GM18858 (cell line): Measurements from ENCODE around the gene UMODL1.

ENCODE experiments used
- ATAC-seq: cut with Tn5 transposase; IDR thresholded peaks from one replicate; pipeline ENCODE4 v1.9.1; 2021; ENCODE audit not compliant: unreplicated experiment

The UMODL1 gene

DNA sequence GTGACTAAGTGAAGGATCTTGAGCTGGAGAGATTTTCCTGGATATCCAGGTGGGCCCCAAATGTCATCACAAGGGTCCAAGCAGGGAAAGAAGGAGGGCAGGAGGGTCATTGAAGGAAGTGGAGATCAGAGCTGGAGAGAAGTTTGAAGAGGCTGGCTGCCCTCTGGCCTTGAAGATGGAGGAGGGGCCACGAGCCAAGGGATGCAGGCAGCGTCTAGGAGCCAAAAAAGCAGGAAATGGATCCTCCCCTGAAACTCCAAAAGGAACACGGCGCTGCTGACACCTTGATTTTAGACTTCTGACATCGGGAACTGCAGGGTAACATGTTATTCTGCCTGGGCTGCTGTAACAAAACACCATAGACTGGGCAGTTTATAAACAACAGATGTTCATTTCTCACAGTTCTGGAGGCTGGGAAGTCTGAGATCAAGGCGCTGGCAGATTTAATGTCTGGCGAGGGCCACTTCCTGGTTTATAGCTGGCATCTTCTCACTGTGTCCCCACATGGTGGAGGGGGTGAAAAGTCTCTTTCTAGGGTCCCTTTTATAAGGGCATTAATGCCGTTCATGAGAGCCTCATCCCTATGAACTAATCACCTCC lies 32.2 kb upstream of the UMODL1 start:
- ATAC-seq, result no peak

- ATAC-seq, result no peak
Measured at GRCh38 chr21:42039470-42039901, 31.6 kb upstream of the UMODL1 start.

- no peak for ATAC-seq
Measured at GRCh38 chr21:42039911-42040351, 31.2 kb upstream of the UMODL1 start.

GRCh38 chr21:42040411-42041180 lies 30.5 kb upstream of the UMODL1 start:
- ATAC-seq, result no peak

GRCh38 chr21:42041246-42041645 lies 29.9 kb upstream of the UMODL1 start:
- ATAC-seq, result no peak

GRCh38 chr21:42041711-42042110 lies 29.4 kb upstream of the UMODL1 start:
- no peak for ATAC-seq

GRCh38 chr21:42042651-42043050 lies 28.5 kb upstream of the UMODL1 start:
- no peak for ATAC-seq

- no peak for ATAC-seq
Measured at GRCh38 chr21:42043201-42043895, 27.8 kb upstream of the UMODL1 start.

GRCh38 chr21:42043961-42044360 lies 27.2 kb upstream of the UMODL1 start:
- ATAC-seq, result no peak

DNA sequence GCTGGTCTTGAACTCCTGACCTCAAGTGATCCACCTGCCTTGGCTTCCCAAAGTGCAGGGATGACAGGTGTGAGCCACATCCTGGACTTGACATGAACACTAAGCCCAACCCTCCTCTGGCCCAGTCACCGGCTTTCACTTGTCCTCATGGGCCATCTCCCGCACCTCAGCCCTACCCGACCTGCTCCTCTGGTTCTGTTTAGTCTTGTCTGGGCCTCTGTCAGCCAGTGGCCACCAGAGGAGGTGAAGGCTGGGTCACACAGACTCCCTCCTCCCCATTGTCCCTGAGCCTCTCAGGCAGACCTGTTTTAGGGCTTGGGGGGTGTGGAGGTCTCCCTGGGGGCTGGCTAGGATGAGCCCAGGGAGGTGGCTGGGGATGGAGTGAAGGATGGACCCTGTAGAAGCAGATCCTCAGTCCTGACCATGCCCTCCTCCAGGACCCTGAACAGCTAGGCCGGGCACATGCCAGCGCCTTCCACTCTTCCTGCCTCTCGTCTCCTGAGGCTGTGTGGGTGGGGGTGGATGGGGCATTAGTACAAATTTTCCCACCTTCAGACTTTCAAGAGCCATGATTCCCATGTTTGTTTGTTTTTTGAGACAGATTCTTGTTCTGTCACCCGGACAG lies 26.1 kb upstream of the UMODL1 start:
- no peak for ATAC-seq

DNA sequence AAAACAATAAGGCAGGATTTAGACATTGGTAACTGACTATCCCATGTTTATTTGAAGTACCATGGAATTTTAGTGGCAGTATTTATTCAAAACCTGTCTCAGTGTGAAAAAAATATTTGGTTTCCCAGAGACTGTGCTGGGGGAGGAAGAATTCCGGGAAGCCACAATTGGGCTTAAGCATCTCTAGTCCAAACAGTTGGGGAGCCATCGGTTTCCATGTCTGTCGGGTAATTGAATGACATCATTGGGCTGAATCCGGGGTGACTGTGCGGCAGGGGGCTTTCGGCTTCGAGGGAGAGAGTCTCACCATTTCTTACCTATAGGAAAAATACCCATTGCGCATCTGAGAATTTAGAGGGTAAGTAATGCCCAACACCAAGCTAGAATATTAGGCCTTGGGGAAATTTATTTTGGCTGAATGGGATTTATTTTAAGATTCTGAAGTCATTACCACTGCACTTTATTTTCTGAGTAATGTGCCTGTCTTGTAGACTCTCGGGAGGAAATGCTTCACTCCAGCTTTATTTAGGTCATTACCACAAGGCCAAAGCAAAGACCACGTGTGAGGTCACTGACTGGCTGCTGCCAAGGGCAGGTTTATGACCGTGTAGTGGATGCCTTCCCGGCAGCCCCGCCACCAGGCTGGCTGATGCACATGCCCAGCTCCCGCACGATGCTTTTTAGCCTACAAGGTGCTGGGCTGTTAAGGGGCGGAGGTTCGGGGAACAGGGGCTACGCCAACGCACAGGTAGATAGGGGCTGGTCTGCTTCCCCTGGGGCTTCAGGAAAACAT lies 23.1 kb upstream of the UMODL1 start:
- ATAC-seq, result no peak

DNA sequence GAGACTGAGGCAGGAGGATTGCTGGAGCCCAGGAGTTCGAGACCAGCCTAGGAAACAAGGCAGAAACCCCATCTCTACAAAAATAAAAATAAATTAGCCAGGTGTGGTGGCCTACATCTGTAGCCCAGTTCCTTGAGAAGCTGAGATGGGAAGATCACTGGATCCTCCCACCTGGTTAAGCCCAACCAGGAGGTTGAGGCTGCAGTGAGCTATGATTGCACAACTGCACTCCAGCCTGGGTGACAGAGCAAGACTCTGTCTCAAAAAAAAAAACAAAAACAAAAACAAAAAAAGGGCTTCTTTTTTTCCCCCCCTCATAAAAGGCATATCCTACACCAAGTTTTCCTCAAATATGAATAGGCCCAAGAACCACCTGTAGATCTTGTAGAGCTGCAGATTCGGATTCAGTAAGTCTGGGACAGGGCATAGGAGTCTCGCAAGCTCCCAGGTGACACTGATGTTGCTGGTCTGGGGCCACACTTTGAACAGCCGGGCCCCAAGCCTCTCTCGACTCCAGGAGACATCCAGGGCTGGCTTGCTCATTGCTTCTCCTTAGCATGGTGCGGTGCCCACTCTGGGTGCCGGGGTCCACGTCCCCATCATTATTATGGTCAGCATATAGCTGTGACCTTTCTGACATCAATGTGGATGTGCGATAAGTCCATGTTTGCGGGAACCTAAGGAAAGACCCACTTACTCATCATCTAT lies 22.1 kb upstream of the UMODL1 start:
- ATAC-seq, result no peak

DNA sequence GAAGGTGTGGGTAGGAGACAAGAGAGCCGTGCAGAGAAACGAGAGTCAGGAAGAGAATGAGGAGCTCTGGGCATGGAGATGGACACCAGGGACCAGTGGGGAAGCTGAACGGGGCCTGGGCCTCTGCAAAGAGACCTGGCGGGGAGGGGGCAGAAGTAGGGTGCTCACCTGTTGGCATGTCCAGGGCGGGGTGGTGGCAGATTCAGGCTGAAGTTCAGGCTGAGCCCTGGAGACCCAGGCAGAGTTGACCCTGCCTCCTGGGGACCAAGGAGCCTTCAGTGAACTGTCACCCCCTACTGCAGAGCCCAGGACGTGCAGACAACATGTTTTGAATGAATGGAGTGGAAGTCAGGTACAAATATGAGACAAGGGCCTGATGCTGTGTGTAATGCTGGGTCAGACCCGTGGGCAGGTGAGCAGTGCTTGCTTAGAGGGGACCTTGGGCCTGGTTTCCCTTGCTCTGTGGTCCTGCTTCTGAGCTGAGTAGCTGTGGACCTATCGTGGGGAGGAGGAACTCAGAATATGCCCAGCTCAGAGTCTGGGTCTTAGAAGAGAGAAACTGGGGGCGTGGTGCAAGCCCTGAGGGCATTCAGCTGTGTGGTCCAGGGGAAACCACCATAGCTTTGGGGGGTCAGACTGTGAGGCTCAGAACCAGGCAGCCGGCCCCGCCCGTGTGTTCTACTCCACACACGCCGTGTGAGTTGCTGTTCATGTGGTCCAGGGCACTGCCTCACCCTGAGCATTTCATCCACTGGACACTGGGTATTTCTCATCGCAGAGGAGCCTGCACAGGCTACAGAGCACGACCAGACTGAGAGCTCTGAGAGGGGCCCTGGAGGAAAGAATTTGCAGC lies 21.3 kb upstream of the UMODL1 start:
- no peak for ATAC-seq

DNA sequence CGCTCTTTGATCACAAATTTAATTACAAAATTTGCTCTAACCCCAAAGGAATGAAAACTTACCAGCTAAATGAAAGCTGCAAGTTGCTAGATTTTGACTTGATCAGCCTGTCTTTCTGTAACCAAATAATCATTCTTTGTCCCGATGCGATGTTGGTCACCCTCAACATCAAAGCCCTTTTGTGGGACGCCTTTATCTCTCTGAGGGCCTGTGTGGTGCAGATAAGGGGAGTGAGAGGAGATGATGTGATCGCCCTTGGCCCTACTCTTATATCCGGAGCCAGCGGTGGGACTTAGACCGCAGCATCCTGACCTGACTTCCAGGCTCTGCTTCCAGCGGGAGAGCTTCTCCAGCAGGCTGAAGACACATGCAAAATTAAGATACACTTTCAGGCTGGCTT lies 19.3 kb upstream of the UMODL1 start:
- ATAC-seq, result no peak

GRCh38 chr21:42055425-42055824 lies 15.7 kb upstream of the UMODL1 start:
- no peak for ATAC-seq

- ATAC-seq, result no peak
Measured at GRCh38 chr21:42056468-42056867, 14.6 kb upstream of the UMODL1 start.

DNA sequence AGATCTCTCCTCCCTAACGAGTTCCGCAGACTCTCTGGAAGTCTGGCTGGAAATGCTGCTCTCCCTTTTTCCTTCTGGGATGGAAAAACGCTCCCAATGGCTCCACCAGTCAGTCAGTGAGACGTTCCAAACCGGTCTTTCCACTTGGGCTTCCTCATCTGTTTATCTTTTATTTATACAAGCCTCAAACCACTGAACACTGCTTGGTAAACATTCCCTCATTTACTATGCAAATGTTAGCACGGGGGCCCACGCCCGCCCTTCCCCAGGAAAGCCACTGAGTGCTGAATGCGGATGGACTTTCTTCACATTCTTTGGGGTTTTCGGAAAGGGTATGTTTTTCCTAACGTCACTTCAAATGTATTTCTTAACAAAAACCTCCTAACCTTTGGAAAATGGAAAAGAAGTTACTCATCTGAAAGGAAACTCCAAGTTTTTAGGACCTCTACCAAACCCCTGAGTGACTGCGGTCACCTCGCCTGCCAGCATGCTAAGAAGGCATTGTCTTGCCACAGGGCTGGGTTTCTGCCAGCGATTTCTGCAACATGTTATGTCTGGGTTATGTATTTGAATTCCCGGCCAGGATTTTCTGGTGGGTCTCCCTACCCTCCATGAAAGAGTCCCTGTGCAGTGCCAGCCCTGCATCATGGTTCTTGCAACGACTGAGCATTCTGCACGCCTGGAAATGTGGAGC lies 14.0 kb upstream of the UMODL1 start:
- ATAC-seq, result no peak

DNA sequence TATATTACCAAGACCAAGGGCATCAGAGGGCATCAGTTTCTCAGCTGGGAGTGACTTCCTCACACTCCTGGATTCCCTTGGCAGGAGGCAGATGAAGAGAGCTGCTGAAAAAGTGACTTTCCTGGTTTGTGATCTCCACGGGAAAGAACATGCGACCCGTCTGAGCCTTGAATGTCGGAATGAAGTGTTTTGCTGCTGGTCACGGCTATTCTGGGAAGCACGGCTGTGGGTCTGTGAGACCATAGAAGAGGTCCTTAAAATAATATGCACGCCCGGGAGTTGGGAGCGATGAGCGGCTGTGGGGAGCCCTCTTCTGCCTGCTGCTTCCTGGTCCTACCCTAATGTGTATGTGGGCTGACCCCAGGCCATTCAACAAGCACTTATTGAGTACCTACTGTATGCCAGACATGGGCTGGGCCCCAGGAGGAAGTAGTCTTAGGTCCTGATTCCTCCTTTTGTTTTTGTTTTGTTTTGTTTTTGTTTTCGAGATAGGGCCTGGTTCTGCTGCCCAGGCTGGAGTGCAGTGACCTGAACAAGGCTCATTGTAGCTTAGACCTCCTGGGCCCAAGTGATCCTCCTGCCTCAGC lies 13.2 kb upstream of the UMODL1 start:
- no peak for ATAC-seq
